HCT116 (cell line): ENCODE measurements around the gene MT3. TPM values are rescaled to one million over a fixed set of nuclear protein-coding genes. Genes with fewer than 3 reads are reported as not detected.
A peak's percentile ranks its signal among the peaks of the same experiment; 100 is the strongest.

Experiments used
- ATAC-seq: fragments of 200-7000 bp; cut with Tn5 transposase; 2 replicates; pipeline ENCODE4 v1.9.1; 2020; ENCODE audit warnings: mild to moderate bottlenecking, moderate library complexity
- BruUV-seq: library from RNA; stranded (reverse); fragments of 400-500 nt; replicated peaks from 2 replicates; lab custom pipeline; 2021; lab: Mats Ljungman, UMichigan
- CTCF ChIA-PET: fragments of 300-600 bp; sonication (Branson Sonifier 250); formaldehyde crosslinking; loops from one replicate; lab custom pipeline; 2021; ENCODE audit warnings: antibody characterized with exemption; lab: Charles Lee
- POLR2A ChIA-PET: fragments of 300-600, 350-600 bp; sonication (Branson Sonifier 250); formaldehyde crosslinking; loops from one replicate; lab custom pipeline; 2021; ENCODE audit warnings: antibody characterized with exemption; lab: Charles Lee
- RAD21 ChIA-PET, 2 experiments: fragments of 300-600 bp; sonication (Branson Sonifier 250); formaldehyde crosslinking; loops; one replicate each; lab custom pipeline; 2023; ENCODE audit warnings: low total read pairs in 2 of 2; ENCODE audit not compliant: uncharacterized antibody in 2 of 2, unreplicated experiment in 2 of 2, low non-redundant PET in 1 of 2; lab: Charles Lee
- DNase-seq: peaks from one replicate; pipeline ENCODE4 v3.0.0-alpha.2; 2010; ENCODE audit warnings: low read depth, low spot score
- H2AFZ ChIP-seq: fragments of 200-600 bp; shearing (Covaris generic), sonication (generic); 2 replicates; pipeline ENCODE4 v1.6.1; 2017; ENCODE audit warnings: low read depth, mixed run types, mixed read lengths, antibody characterized with exemption, low read length; ENCODE audit not compliant: poor library complexity, severe bottlenecking
- H3K27ac ChIP-seq: 2 replicates; pipeline ENCODE4 v1.5.1; 2012; ENCODE audit warnings: low read depth, low read length
- H3K27me3 ChIP-seq: fragments of 200-600 bp; sonication (generic); 2 replicates; pipeline ENCODE4 v1.6.1; 2016; ENCODE audit warnings: mixed run types, low read length, mixed read lengths; ENCODE audit not compliant: insufficient read depth
- H3K36me3 ChIP-seq, 2 experiments: fragments of 200-500 bp in 1 of 2; fragments of 200-600 bp in 1 of 2; sonication (Bioruptor generic) in 1 of 2; sonication (generic) in 1 of 2; 2 replicates each; pipeline versions ENCODE4 v1.5.1 to v1.6.1; 2014 to 2016; ENCODE audit warnings: low read length in 2 of 2, inconsistent platforms in 1 of 2, mixed read lengths in 1 of 2, mixed run types in 1 of 2; ENCODE audit not compliant: insufficient read depth in 2 of 2, control insufficient read depth in 1 of 2
- H3K4me1 ChIP-seq, 2 experiments: fragments of 200-600 bp in 1 of 2; sonication (generic) in 1 of 2; 2 replicates each; pipeline versions ENCODE4 v1.5.1 to v1.6.1; 2012 to 2017; ENCODE audit warnings: low read length in 2 of 2, inconsistent platforms in 1 of 2, mild to moderate bottlenecking in 1 of 2, mixed read lengths in 1 of 2, mixed run types in 1 of 2, moderate library complexity in 1 of 2; ENCODE audit not compliant: insufficient read depth in 2 of 2, control insufficient read depth in 1 of 2
- H3K4me2 ChIP-seq: fragments of 200-600 bp; sonication (generic); 2 replicates; pipeline ENCODE4 v1.6.1; 2017; ENCODE audit warnings: mixed run types, low read length, mixed read lengths
- H3K4me3 ChIP-seq, 2 experiments: fragments of 200-600 bp in 1 of 2; sonication (generic) in 1 of 2; replicated peaks in 1 of 2; 2 replicates each; pipeline ENCODE4 v1.5.1; 2011 to 2016; ENCODE audit warnings: low read length in 2 of 2, control low read depth in 1 of 2, low read depth in 1 of 2, mild to moderate bottlenecking in 1 of 2, mixed read lengths in 1 of 2, mixed run types in 1 of 2
- H3K79me2 ChIP-seq: fragments of 200-600 bp; sonication (generic); 2 replicates; pipeline ENCODE4 v1.6.1; 2017; ENCODE audit warnings: mild to moderate bottlenecking, mixed run types, low read length, moderate library complexity, mixed read lengths; ENCODE audit not compliant: insufficient read depth
- H3K9ac ChIP-seq: fragments of 200-600 bp; sonication (generic); 2 replicates; pipeline ENCODE4 v1.6.1; 2016; ENCODE audit warnings: low read length, mixed read lengths
- H3K9me2 ChIP-seq: fragments of 200-600 bp; sonication (generic), shearing (Covaris generic); 2 replicates; pipeline ENCODE4 v1.6.1; 2017; ENCODE audit warnings: mixed run types, mild to moderate bottlenecking, moderate library complexity; ENCODE audit not compliant: insufficient read depth
- H3K9me3 ChIP-seq, 2 experiments: fragments of 200-500 bp in 1 of 2; fragments of 200-600 bp in 1 of 2; sonication (Bioruptor generic) in 1 of 2; sonication (generic) in 1 of 2; 2 replicates each; pipeline ENCODE4 v1.6.1; 2014 to 2017; ENCODE audit warnings: low read length in 2 of 2, mixed read lengths in 2 of 2, inconsistent platforms in 1 of 2, low read depth in 1 of 2, mild to moderate bottlenecking in 1 of 2, mixed run types in 1 of 2, moderate library complexity in 1 of 2; ENCODE audit not compliant: control insufficient read depth in 1 of 2, insufficient read depth in 1 of 2
- H4K20me1 ChIP-seq: fragments of 200-600 bp; sonication (generic), shearing (Covaris generic); 2 replicates; pipeline ENCODE4 v1.6.1; 2017; ENCODE audit warnings: mixed run types, mild to moderate bottlenecking, moderate library complexity; ENCODE audit not compliant: insufficient read depth
- CBX3 ChIP-seq: IDR thresholded peaks from 2 replicates; pipeline ENCODE4 v1.6.1; 2012; ENCODE audit warnings: low read depth
- EGR1 ChIP-seq: IDR thresholded peaks from 2 replicates; pipeline ENCODE4 v1.6.1; 2012; ENCODE audit warnings: low read depth
- EZH2phosphoT487 ChIP-seq: fragments of 200-600 bp; IDR thresholded peaks from 2 replicates; pipeline ENCODE4 v1.6.1; 2018; ENCODE audit warnings: antibody characterized with exemption, borderline replicate concordance
- POLR2A ChIP-seq: IDR thresholded peaks from 2 replicates; pipeline ENCODE4 v1.7.0; 2011; ENCODE audit warnings: borderline replicate concordance; ENCODE audit not compliant: insufficient read depth, insufficient read length; ENCODE audit errors: extremely low read depth
- RAD21 ChIP-seq: IDR thresholded peaks from 2 replicates; pipeline ENCODE4 v1.6.1; 2012; ENCODE audit warnings: low read depth, mild to moderate bottlenecking
- SRF ChIP-seq: IDR thresholded peaks from 2 replicates; pipeline ENCODE4 v1.6.1; 2012; ENCODE audit warnings: low read depth
- TCF7L2 ChIP-seq: IDR thresholded peaks from 2 replicates; pipeline ENCODE4 v1.7.0; 2011; ENCODE audit warnings: borderline replicate concordance, inconsistent platforms; ENCODE audit not compliant: insufficient read depth, insufficient read length; ENCODE audit errors: extremely low read depth
- YY1 ChIP-seq: IDR thresholded peaks from 2 replicates; pipeline ENCODE4 v1.6.1; 2011; ENCODE audit warnings: low read length, low read depth, moderate library complexity, mild to moderate bottlenecking; ENCODE audit not compliant: insufficient replicate concordance; ENCODE audit errors: extremely low read depth
- ZFX ChIP-seq: fragments of 450-650 bp; IDR thresholded peaks from 2 replicates; pipeline ENCODE4 v1.6.1; 2017
- intact Hi-C: fragments of 100-400 bp; cut with micrococcal nuclease; formaldehyde crosslinking; loops from 2 replicates; pipeline ENCODE4 v1.10.0; 2022
- total RNA-seq: library from RNA; stranded (reverse); gene quantifications from one replicate; pipeline ENCODE4 v1.2.1, GENCODE V29; 2021; ENCODE audit not compliant: unreplicated experiment
- TF ChIP-seq, protein P1 (sequence below): IDR thresholded peaks from 2 replicates; pipeline ENCODE4 v1.6.1; 2012
- TF ChIP-seq, protein P2 (sequence below): IDR thresholded peaks from 2 replicates; pipeline ENCODE4 v1.6.1; 2012; ENCODE audit warnings: low read depth
- TF ChIP-seq, protein P3 (sequence below): IDR thresholded peaks from 2 replicates; pipeline ENCODE4 v1.6.1; 2011; ENCODE audit warnings: mild to moderate bottlenecking, low read length, moderate library complexity; ENCODE audit not compliant: insufficient replicate concordance; ENCODE audit errors: extremely low read depth

MT3 gene
- total RNA-seq, 1 experiment from 2014 or later, result not detected

DNA sequence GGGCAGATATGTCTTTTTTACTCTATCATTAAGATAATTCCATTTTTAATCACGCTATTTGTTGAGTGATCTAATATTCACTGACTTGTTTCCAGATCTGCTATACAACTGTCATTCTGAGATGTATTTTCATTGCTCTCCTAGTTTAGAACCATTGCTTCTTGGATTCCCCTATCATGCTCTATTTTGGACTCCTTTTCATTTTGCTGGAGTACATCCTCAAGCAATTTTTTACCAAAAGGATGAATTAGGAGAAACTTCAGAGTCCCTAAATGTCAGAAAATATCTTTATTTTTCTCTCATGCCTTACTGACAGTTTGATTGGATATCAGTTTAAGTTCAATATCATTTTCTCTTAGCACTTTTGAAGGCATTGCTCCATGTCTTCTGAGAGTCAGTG lies 14.7 kb upstream of the MT3 start:
- ChIA-PET POLR2A (no interaction called here), RAD21 (no interaction called here), CTCF (no interaction called here)
- DNase-seq (no peak), ATAC-seq (no peak)
- H3K9ac ChIP-seq, result no peak overlapping the region
- no peaks in the 10 kb centered on the region for H4K20me1 ChIP-seq
- no TSS peak for BruUV-seq
- no peaks in the 10 kb centered on the region for H3K9me2 ChIP-seq
- peaks cover 0 to 9% of the 10 kb centered on the region in 2 experiments; a peak in 2 of 4 replicates for H3K4me1 ChIP-seq
- no peak overlapping the region for H3K27ac ChIP-seq
- no peak overlapping the region for H3K4me2 ChIP-seq
- no peaks in the 10 kb centered on the region for H3K79me2 ChIP-seq
- no peaks in the 10 kb centered on the region for H3K36me3 ChIP-seq
- 0 out of 2 replicates have a peak, but pooled peaks have one; percentile 31 for TF ChIP-seq CBX3
- no peak for TF ChIP-seq POLR2A
- TF ChIP-seq, protein P1, sequence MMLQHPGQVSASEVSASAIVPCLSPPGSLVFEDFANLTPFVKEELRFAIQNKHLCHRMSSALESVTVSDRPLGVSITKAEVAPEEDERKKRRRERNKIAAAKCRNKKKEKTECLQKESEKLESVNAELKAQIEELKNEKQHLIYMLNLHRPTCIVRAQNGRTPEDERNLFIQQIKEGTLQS, result no peak
- no peak for TF ChIP-seq ZFX
- no peaks in the 10 kb centered on the region for H3K9me3 ChIP-seq
- intact Hi-C loops, result loop anchor here (5.0 to 10.0 kb wide), 2 partner anchors 360 to 473 kb away; partner anchors contain the start of gene HERPUD1
- no peak overlapping the region for H3K4me3 ChIP-seq
- H2AFZ ChIP-seq, result no peak overlapping the region
- no peaks in the 10 kb centered on the region for H3K27me3 ChIP-seq

DNA sequence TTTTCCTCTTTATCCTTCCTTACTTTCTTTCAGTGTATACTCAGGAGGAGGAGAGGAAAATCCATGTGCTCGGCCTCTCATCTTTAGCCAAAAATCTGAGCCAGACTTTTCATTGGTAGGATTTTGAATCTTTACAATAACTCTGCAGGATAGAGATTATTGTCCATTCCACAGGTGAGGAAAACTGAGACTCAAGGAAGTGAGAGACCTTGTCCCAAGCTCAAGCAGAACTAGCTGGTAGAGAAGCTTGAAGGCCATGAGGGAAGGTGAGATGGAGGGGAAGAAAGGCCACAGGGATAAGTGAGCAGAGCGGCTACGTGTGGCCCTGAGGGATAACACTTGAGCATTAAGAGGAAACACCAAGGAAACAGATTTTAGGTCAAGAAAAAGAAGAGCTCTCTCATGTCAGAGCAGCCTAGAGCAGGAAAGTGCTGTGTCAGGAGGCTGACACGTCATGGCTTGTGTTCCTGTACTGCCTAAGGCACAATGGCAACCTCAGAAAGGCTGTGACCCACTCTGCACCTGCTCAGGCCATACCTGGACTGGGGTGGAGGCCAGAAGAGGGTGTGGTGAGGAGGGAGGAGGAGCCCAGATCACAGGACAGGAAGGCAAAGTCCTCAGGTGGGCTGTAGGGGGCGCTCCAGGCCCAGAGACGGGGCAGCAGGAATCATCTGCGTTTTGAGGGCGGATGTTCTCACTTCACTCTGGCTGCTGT lies 12.6 kb upstream of the MT3 start:
- Histone ChIP-seq H3K27me3 (no peaks in the 10 kb centered on the region), H3K9ac (no peak overlapping the region), H3K79me2 (no peaks in the 10 kb centered on the region), H3K27ac (no peak overlapping the region), H2AFZ (peak overlapping the region; percentile 87), H3K36me3 (no peaks in the 10 kb centered on the region), H4K20me1 (no peaks in the 10 kb centered on the region), H3K4me2 (0 out of 2 replicates have a peak overlapping the region, but pooled peaks have one; percentile 4), H3K4me3 (no peak overlapping the region), H3K9me3 (no peaks in the 10 kb centered on the region), H3K4me1 (peaks cover 0 to 9% of the 10 kb centered on the region in 2 experiments; a peak in 2 of 4 replicates), H3K9me2 (no peaks in the 10 kb centered on the region)
- no TSS peak for BruUV-seq
- CTCF ChIA-PET, result interaction anchor here (0.7 to 3.0 kb wide), 7 partner anchors 24 to 213 kb away, joined by 3 to 37 read pairs (median 4); no protein-coding TSS in a partner anchor
- intact Hi-C loops, result loop anchor here (1.0 to 10.0 kb wide), 6 partner anchors 50 to 471 kb away; partner anchors contain the start of gene HERPUD1
- RAD21 ChIA-PET, result interaction anchor here (0.6 to 1.9 kb wide), 2 partner anchors 50 to 125 kb away, joined by 3 to 5 read pairs; no protein-coding TSS in a partner anchor
- POLR2A ChIA-PET, result no interaction called here
- DNase-seq, result peak; percentile 72
- peak; percentile 100 for ATAC-seq
- TF ChIP-seq, protein P2, sequence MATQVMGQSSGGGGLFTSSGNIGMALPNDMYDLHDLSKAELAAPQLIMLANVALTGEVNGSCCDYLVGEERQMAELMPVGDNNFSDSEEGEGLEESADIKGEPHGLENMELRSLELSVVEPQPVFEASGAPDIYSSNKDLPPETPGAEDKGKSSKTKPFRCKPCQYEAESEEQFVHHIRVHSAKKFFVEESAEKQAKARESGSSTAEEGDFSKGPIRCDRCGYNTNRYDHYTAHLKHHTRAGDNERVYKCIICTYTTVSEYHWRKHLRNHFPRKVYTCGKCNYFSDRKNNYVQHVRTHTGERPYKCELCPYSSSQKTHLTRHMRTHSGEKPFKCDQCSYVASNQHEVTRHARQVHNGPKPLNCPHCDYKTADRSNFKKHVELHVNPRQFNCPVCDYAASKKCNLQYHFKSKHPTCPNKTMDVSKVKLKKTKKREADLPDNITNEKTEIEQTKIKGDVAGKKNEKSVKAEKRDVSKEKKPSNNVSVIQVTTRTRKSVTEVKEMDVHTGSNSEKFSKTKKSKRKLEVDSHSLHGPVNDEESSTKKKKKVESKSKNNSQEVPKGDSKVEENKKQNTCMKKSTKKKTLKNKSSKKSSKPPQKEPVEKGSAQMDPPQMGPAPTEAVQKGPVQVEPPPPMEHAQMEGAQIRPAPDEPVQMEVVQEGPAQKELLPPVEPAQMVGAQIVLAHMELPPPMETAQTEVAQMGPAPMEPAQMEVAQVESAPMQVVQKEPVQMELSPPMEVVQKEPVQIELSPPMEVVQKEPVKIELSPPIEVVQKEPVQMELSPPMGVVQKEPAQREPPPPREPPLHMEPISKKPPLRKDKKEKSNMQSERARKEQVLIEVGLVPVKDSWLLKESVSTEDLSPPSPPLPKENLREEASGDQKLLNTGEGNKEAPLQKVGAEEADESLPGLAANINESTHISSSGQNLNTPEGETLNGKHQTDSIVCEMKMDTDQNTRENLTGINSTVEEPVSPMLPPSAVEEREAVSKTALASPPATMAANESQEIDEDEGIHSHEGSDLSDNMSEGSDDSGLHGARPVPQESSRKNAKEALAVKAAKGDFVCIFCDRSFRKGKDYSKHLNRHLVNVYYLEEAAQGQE, result no peak
- peak; percentile 63; the same call in 1 of the 2 replicates for TF ChIP-seq CBX3
- no peak for TF ChIP-seq EZH2phosphoT487
- TF ChIP-seq SRF, result no peak
- no peak for TF ChIP-seq EGR1
- peak; percentile 98 for TF ChIP-seq RAD21
- TF ChIP-seq, protein P3, sequence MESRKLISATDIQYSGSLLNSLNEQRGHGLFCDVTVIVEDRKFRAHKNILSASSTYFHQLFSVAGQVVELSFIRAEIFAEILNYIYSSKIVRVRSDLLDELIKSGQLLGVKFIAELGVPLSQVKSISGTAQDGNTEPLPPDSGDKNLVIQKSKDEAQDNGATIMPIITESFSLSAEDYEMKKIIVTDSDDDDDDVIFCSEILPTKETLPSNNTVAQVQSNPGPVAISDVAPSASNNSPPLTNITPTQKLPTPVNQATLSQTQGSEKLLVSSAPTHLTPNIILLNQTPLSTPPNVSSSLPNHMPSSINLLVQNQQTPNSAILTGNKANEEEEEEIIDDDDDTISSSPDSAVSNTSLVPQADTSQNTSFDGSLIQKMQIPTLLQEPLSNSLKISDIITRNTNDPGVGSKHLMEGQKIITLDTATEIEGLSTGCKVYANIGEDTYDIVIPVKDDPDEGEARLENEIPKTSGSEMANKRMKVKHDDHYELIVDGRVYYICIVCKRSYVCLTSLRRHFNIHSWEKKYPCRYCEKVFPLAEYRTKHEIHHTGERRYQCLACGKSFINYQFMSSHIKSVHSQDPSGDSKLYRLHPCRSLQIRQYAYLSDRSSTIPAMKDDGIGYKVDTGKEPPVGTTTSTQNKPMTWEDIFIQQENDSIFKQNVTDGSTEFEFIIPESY, result no peak
- TF ChIP-seq YY1, result no peak
- peak; percentile 9 for TF ChIP-seq TCF7L2
